AML-193 (cell line): Measurements from ENCODE around the gene SLC4A7.
"Not testable (repeated sequence)": the region's sequence is repeated elsewhere in the genome, so short reads cannot be mapped to it uniquely, and the experiment has no call there.

ENCODE experiments used
- DNase-seq, 2 experiments: peaks; one replicate each; lab custom pipeline; 2025; lab: John Stamatoyannopoulos, UW

SLC4A7 gene

GRCh38 chr3:27360113-27361078 is 123.8 kb downstream of the SLC4A7 start:
- no peak for DNase-seq

- no peak for DNase-seq
These were observed 125.8 kb downstream of the SLC4A7 start for GRCh38 chr3:27358372-27358771.

GRCh38 chr3:27357665-27358258 is 126.4 kb downstream of the SLC4A7 start:
- peak; percentile 69 to 74 for DNase-seq

- DNase-seq: peak in 1 of 2 experiments; percentile 15
These were observed 127.2 kb downstream of the SLC4A7 start for GRCh38 chr3:27356976-27357375.

- no peak for DNase-seq
These were observed 129.5 kb downstream of the SLC4A7 start for GRCh38 chr3:27354588-27355203.

- no peak for DNase-seq
These were observed 130.0 kb downstream of the SLC4A7 start for GRCh38 chr3:27354161-27354560.

- DNase-seq: no peak
These were observed 131.0 kb downstream of the SLC4A7 start for GRCh38 chr3:27353221-27353620.

- DNase-seq: no peak
These were observed 132.1 kb downstream of the SLC4A7 start for GRCh38 chr3:27352047-27352446.

- no peak for DNase-seq
These were observed 134.4 kb downstream of the SLC4A7 start for GRCh38 chr3:27349832-27350231.

GRCh38 chr3:27345959-27346865 is 138.0 kb downstream of the SLC4A7 start:
- DNase-seq: no peak

- peak; percentile 9 to 36 for DNase-seq
These were observed 138.7 kb downstream of the SLC4A7 start for GRCh38 chr3:27345493-27345892.

- no peak for DNase-seq
These were observed 139.1 kb downstream of the SLC4A7 start for GRCh38 chr3:27345045-27345444.

GRCh38 chr3:27344192-27344591 is 140.0 kb downstream of the SLC4A7 start:
- no peak for DNase-seq

- DNase-seq: no peak
These were observed 141.9 kb downstream of the SLC4A7 start for GRCh38 chr3:27342267-27342666.

- DNase-seq: no peak
These were observed 143.7 kb downstream of the SLC4A7 start for GRCh38 chr3:27340534-27340933.

- no peak for DNase-seq
These were observed 148.6 kb downstream of the SLC4A7 start for GRCh38 chr3:27335571-27335970.

GRCh38 chr3:27333843-27334242 is 150.3 kb downstream of the SLC4A7 start:
- no peak for DNase-seq

GRCh38 chr3:27328982-27329762 is 155.0 kb downstream of the SLC4A7 start:
- DNase-seq: not testable (repeated sequence)

- DNase-seq: no peak
These were observed 157.3 kb downstream of the SLC4A7 start for GRCh38 chr3:27326629-27327545.

- DNase-seq: no peak
These were observed 158.0 kb downstream of the SLC4A7 start for GRCh38 chr3:27326202-27326601.
